Panc1 (cell line): ENCODE measurements around the gene IFITM2. TPM values are rescaled to one million over a fixed set of nuclear protein-coding genes. Genes with fewer than 3 reads are reported as not detected.

Experiments used
- ATAC-seq: fragments of 200-7000 bp; cut with Tn5 transposase; 2 replicates; pipeline ENCODE4 v1.9.1; 2020; ENCODE audit warnings: mild to moderate bottlenecking, moderate library complexity
- BruUV-seq: library from RNA; stranded (reverse); fragments of 400-500 nt; replicated peaks from 2 replicates; lab custom pipeline; 2021; lab: Mats Ljungman, UMichigan
- CTCF ChIA-PET: fragments of 300-600 bp; sonication (Branson Sonifier 250); formaldehyde crosslinking; loops from one replicate; lab custom pipeline; 2022; ENCODE audit warnings: antibody characterized with exemption; lab: Charles Lee
- POLR2A ChIA-PET: fragments of 300-600 bp; sonication (Branson Sonifier 250); formaldehyde crosslinking; loops from one replicate; lab custom pipeline; 2022; ENCODE audit warnings: antibody characterized with exemption; lab: Charles Lee
- DNase-seq: peaks from one replicate; pipeline ENCODE4 v3.0.0-alpha.2; 2010; ENCODE audit warnings: low read depth, low spot score
- H3K27ac ChIP-seq: 2 replicates; pipeline ENCODE4 v1.5.1; 2011; ENCODE audit warnings: mild to moderate bottlenecking, low read length, inconsistent platforms
- H3K27me3 ChIP-seq: fragments of 200-500 bp; sonication (Bioruptor generic); 2 replicates; pipeline ENCODE4 v1.6.0; 2014; ENCODE audit warnings: low read length, inconsistent platforms; ENCODE audit not compliant: control insufficient read depth, insufficient read depth
- H3K36me3 ChIP-seq: fragments of 200-500 bp; sonication (Bioruptor generic); 2 replicates; pipeline ENCODE4 v1.5.1; 2014; ENCODE audit warnings: inconsistent platforms, mild to moderate bottlenecking, low read length, moderate library complexity; ENCODE audit not compliant: control insufficient read depth, insufficient read depth
- H3K4me1 ChIP-seq: 2 replicates; pipeline ENCODE4 v1.5.1; 2011; ENCODE audit warnings: inconsistent platforms, mild to moderate bottlenecking, low read length, moderate library complexity; ENCODE audit not compliant: control insufficient read depth, insufficient read depth
- H3K4me3 ChIP-seq, 2 experiments: 2 replicates each; pipeline ENCODE4 v1.5.1; 2011 to 2012; ENCODE audit warnings: low read depth in 2 of 2, low read length in 2 of 2, mild to moderate bottlenecking in 2 of 2, inconsistent platforms in 1 of 2, moderate library complexity in 1 of 2
- H3K9me3 ChIP-seq: fragments of 200-500 bp; sonication (Bioruptor generic); 2 replicates; pipeline ENCODE4 v1.5.1; 2014; ENCODE audit warnings: low read depth, mild to moderate bottlenecking, inconsistent platforms, low read length, moderate library complexity; ENCODE audit not compliant: control insufficient read depth, insufficient read depth
- POLR2AphosphoS5 ChIP-seq: IDR thresholded peaks from 2 replicates; pipeline ENCODE4 v1.6.1; 2012; ENCODE audit warnings: mild to moderate bottlenecking, low read depth, low read length, moderate library complexity
- SIN3A ChIP-seq: IDR thresholded peaks from 2 replicates; pipeline ENCODE4 v1.6.1; 2012; ENCODE audit warnings: low read depth, mild to moderate bottlenecking, low read length, moderate library complexity, borderline replicate concordance; ENCODE audit not compliant: insufficient read depth
- TCF7L2 ChIP-seq: IDR thresholded peaks from 2 replicates; pipeline ENCODE4 v1.6.1; 2011; ENCODE audit warnings: mild to moderate bottlenecking, low read depth, low read length, inconsistent platforms
- in situ Hi-C: cut with HindIII; loops from 2 replicates; pipeline ENCODE4 v1.10.0; 2016; ENCODE audit warnings: low sequenced_read_pairs, low pct_unique_long_range_greater_than_20kb
- intact Hi-C: fragments of 100-400 bp; cut with micrococcal nuclease; formaldehyde crosslinking; loops from one replicate; pipeline ENCODE4 v1.10.0; 2022; ENCODE audit not compliant: unreplicated experiment
- total RNA-seq: library from RNA; stranded (reverse); gene quantifications from one replicate; pipeline ENCODE4 v1.2.1, GENCODE V29; 2021; ENCODE audit not compliant: unreplicated experiment
- TF ChIP-seq, protein P1 (sequence below): fragments of 450-650 bp; IDR thresholded peaks from 2 replicates; pipeline ENCODE4 v1.5.1; 2017; ENCODE audit warnings: mild to moderate bottlenecking
- TF ChIP-seq, protein P2 (sequence below), 2 experiments: IDR thresholded peaks; 2 replicates each; pipeline ENCODE4 v1.6.1; 2011 to 2012; ENCODE audit warnings: low read depth in 2 of 2, control low read depth in 1 of 2, low read length in 1 of 2, mild to moderate bottlenecking in 1 of 2, moderate library complexity in 1 of 2; ENCODE audit not compliant: insufficient read depth in 1 of 2

IFITM2 gene
- total RNA-seq, 1 experiment from 2014 or later, result 183 TPM

DNA sequence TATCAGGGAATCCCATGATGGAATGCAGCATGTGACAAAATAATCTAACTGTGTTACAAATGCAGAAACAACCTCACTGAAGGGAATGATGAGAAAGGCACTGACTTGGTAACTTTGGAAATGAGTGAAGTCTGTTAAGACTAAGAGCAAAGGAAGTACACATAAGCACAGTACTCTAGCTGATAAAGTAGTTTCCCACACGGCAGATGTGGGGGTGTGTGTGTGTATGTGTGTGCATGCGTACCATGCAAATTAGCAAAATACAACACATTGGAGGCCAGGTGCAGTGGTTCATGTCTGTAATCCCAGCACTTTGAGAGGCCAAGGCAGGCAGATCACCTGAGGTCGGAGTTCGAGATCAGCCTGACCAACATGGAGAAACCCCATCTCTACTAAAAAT, 46.0 kb upstream of the IFITM2 start:
- intact Hi-C loops, result no loop called here
- H3K27me3 ChIP-seq, result no peaks in the 10 kb centered on the region
- no TSS peak for BruUV-seq
- no peak overlapping the region for H3K4me3 ChIP-seq
- no peak overlapping the region for H3K27ac ChIP-seq
- no peak for TF ChIP-seq POLR2AphosphoS5
- TF ChIP-seq, protein P1, sequence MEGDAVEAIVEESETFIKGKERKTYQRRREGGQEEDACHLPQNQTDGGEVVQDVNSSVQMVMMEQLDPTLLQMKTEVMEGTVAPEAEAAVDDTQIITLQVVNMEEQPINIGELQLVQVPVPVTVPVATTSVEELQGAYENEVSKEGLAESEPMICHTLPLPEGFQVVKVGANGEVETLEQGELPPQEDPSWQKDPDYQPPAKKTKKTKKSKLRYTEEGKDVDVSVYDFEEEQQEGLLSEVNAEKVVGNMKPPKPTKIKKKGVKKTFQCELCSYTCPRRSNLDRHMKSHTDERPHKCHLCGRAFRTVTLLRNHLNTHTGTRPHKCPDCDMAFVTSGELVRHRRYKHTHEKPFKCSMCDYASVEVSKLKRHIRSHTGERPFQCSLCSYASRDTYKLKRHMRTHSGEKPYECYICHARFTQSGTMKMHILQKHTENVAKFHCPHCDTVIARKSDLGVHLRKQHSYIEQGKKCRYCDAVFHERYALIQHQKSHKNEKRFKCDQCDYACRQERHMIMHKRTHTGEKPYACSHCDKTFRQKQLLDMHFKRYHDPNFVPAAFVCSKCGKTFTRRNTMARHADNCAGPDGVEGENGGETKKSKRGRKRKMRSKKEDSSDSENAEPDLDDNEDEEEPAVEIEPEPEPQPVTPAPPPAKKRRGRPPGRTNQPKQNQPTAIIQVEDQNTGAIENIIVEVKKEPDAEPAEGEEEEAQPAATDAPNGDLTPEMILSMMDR, result no peak
- TF ChIP-seq SIN3A, result no peak
- TF ChIP-seq TCF7L2, result no peak
- TF ChIP-seq, protein P2, sequence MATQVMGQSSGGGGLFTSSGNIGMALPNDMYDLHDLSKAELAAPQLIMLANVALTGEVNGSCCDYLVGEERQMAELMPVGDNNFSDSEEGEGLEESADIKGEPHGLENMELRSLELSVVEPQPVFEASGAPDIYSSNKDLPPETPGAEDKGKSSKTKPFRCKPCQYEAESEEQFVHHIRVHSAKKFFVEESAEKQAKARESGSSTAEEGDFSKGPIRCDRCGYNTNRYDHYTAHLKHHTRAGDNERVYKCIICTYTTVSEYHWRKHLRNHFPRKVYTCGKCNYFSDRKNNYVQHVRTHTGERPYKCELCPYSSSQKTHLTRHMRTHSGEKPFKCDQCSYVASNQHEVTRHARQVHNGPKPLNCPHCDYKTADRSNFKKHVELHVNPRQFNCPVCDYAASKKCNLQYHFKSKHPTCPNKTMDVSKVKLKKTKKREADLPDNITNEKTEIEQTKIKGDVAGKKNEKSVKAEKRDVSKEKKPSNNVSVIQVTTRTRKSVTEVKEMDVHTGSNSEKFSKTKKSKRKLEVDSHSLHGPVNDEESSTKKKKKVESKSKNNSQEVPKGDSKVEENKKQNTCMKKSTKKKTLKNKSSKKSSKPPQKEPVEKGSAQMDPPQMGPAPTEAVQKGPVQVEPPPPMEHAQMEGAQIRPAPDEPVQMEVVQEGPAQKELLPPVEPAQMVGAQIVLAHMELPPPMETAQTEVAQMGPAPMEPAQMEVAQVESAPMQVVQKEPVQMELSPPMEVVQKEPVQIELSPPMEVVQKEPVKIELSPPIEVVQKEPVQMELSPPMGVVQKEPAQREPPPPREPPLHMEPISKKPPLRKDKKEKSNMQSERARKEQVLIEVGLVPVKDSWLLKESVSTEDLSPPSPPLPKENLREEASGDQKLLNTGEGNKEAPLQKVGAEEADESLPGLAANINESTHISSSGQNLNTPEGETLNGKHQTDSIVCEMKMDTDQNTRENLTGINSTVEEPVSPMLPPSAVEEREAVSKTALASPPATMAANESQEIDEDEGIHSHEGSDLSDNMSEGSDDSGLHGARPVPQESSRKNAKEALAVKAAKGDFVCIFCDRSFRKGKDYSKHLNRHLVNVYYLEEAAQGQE (IDR thresholded peaks at IDR 0.05; ENCODE audit: insufficient read depth in 1 of 2, low read depth in 2 of 2, low read length in 1 of 2), result no peak
- H3K4me1 ChIP-seq, result no peaks in the 10 kb centered on the region
- in situ Hi-C loops, result no loop called here
- POLR2A ChIA-PET, result no interaction called here
- ATAC-seq, result no peak
- no peak for DNase-seq
- CTCF ChIA-PET, result no interaction called here
- peaks cover 2% of the 10 kb centered on the region; the same call in 1 of the 2 replicates for H3K9me3 ChIP-seq
- no peaks in the 10 kb centered on the region for H3K36me3 ChIP-seq

DNA sequence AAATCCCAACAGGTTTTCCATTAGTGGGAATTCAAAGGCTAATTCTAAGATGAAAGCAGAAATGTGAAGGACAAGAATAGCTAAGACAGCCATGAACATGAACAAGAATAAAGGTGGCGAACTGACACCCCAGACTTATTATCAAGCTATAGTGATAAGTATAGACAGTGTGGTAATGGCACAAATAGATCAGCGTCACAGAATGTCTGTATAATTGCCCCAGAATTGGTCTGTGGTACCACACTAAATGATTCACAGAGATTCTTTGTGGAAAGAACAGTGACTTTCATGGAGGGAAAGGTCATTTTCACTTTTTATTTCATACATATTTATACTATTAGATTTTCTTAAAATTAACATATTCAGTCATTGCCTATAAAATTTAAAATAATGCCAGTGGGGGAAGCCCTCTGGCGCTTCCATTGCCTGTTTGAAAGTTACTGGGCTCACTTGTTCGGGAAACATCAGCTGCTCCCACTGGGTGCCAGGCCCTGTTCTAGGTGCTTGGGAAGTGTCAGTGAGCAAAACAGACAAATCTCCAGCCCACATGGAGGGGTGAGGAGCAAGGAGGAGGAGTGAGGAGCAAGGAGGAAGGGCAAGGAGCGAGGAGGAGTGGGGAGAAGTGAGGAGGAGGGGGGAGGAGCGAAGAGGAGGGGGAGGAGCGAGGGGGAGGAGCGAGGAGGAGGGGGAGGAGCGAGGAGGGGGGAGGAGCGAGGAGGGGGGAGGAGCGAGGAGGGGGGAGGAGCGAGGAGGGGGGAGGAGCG, 40.8 kb upstream of the IFITM2 start:
- Histone ChIP-seq H3K9me3 (peaks cover 3% of the 10 kb centered on the region; the same call in 1 of the 2 replicates), H3K27ac (no peak overlapping the region; the same call in 1 of the 2 replicates), H3K4me1 (peaks cover 14% of the 10 kb centered on the region), H3K27me3 (no peaks in the 10 kb centered on the region), H3K4me3 (peak overlapping the region in 1 of 2 experiments; percentile 29; a peak in 1 of 4 replicates), H3K36me3 (no peaks in the 10 kb centered on the region)
- DNase-seq (no peak), ATAC-seq (no peak)
- CTCF ChIA-PET, result no interaction called here
- in situ Hi-C loops (no loop called here), intact Hi-C loops (no loop called here)
- POLR2A ChIA-PET, result no interaction called here
- no TSS peak for BruUV-seq
- TF ChIP-seq, protein P1, result no peak
- TF ChIP-seq TCF7L2 (no peak), SIN3A (no peak), POLR2AphosphoS5 (no peak)
- TF ChIP-seq, protein P2 (IDR thresholded peaks at IDR 0.05; ENCODE audit: insufficient read depth in 1 of 2, low read depth in 2 of 2, low read length in 1 of 2), result no peak
